HepG2 (cell line): ENCODE measurements around the gene MRPS10. TPM values are rescaled to one million over a fixed set of nuclear protein-coding genes. Genes with fewer than 3 reads are reported as not detected.

ENCODE experiments used
- ATF2 ChIP-seq: sonication (generic); formaldehyde crosslinking; IDR thresholded peaks from 2 replicates; pipeline ENCODE4 v1.4.0; 2020; ENCODE audit warnings: missing genetic modification reagents
- CBX5 ChIP-seq: sonication (generic); formaldehyde crosslinking; IDR thresholded peaks from 2 replicates; pipeline ENCODE4 v1.4.0; 2020; ENCODE audit warnings: missing genetic modification reagents, borderline replicate concordance
- CC2D1A ChIP-seq: sonication (generic); formaldehyde crosslinking; IDR thresholded peaks from 2 replicates; pipeline ENCODE4 v1.8.1; 2023; ENCODE audit warnings: mild to moderate bottlenecking, missing genetic modification reagents
- ERF ChIP-seq: IDR thresholded peaks from 2 replicates; pipeline ENCODE4 v1.6.1; 2018; ENCODE audit warnings: missing biosample characterization, missing genetic modification reagents
- FOXC1 ChIP-seq: sonication (generic); formaldehyde crosslinking; IDR thresholded peaks from 2 replicates; pipeline ENCODE4 v1.8.0; 2022; ENCODE audit warnings: mild to moderate bottlenecking, missing genetic modification reagents, borderline replicate concordance
- FOXO1 ChIP-seq: sonication (generic); formaldehyde crosslinking; IDR thresholded peaks from 2 replicates; pipeline ENCODE4 v1.4.0; 2020; ENCODE audit warnings: missing genetic modification reagents
- KLF16 ChIP-seq, 2 experiments: sonication (generic) in 1 of 2; formaldehyde crosslinking in 1 of 2; IDR thresholded peaks; 2 replicates each; pipeline versions ENCODE4 v1.6.1 to v1.8.0; 2016 to 2023; ENCODE audit warnings: missing genetic modification reagents in 2 of 2, missing compliant biosample characterization in 1 of 2
- NFE2L1 ChIP-seq: sonication (generic); formaldehyde crosslinking; IDR thresholded peaks from 2 replicates; pipeline ENCODE4 v1.4.0; 2020; ENCODE audit warnings: missing genetic modification reagents, mild to moderate bottlenecking, borderline replicate concordance
- RXRB ChIP-seq: IDR thresholded peaks from 2 replicates; pipeline ENCODE4 v1.6.1; 2016; ENCODE audit warnings: borderline replicate concordance, missing genetic modification reagents, missing compliant biosample characterization
- TCF12 ChIP-seq, 2 experiments: fragments of 450-650 bp in 1 of 2; sonication (generic) in 1 of 2; formaldehyde crosslinking in 1 of 2; IDR thresholded peaks; 2 replicates each; pipeline versions ENCODE4 v1.6.1 to v1.8.0; 2017 to 2022; ENCODE audit warnings: antibody characterized with exemption in 1 of 2, mild to moderate bottlenecking in 1 of 2, missing genetic modification reagents in 1 of 2, moderate library complexity in 1 of 2
- TEAD3 ChIP-seq: optimal IDR thresholded peaks from 2 replicates; pipeline ENCODE3; 2016; ENCODE audit warnings: borderline replicate concordance
- YEATS2 ChIP-seq: sonication (generic); formaldehyde crosslinking; IDR thresholded peaks from 2 replicates; pipeline ENCODE4 v1.4.0; 2020; ENCODE audit warnings: missing genetic modification reagents, borderline replicate concordance
- ZBTB34 ChIP-seq: sonication (generic); formaldehyde crosslinking; IDR thresholded peaks from 2 replicates; pipeline ENCODE4 v1.8.0; 2022; ENCODE audit warnings: mild to moderate bottlenecking, missing genetic modification reagents
- ZBTB7B ChIP-seq: sonication (generic); formaldehyde crosslinking; IDR thresholded peaks from 2 replicates; pipeline ENCODE4 v1.4.0; 2020; ENCODE audit warnings: missing genetic modification reagents
- ZFP36L1 ChIP-seq: sonication (generic); formaldehyde crosslinking; IDR thresholded peaks from 2 replicates; pipeline ENCODE4 v1.8.0; 2022; ENCODE audit warnings: mild to moderate bottlenecking, missing genetic modification reagents, moderate library complexity
- ZNF296 ChIP-seq: sonication (generic); formaldehyde crosslinking; conservative IDR thresholded peaks from 2 replicates; pipeline ENCODE4 v1.5.0; 2020; ENCODE audit warnings: mild to moderate bottlenecking, missing genetic modification reagents
- ZNF317 ChIP-seq: sonication (generic); formaldehyde crosslinking; IDR thresholded peaks from 2 replicates; pipeline ENCODE4 v1.5.0; 2020; ENCODE audit warnings: mild to moderate bottlenecking, missing genetic modification reagents
- ZNF333 ChIP-seq: sonication (generic); formaldehyde crosslinking; IDR thresholded peaks from 2 replicates; pipeline ENCODE4 v1.4.0; 2020; ENCODE audit warnings: mild to moderate bottlenecking, missing genetic modification reagents, borderline replicate concordance
- ZNF501 ChIP-seq: sonication (generic); formaldehyde crosslinking; IDR thresholded peaks from 2 replicates; pipeline ENCODE4 v1.5.1; 2020; ENCODE audit warnings: mild to moderate bottlenecking, moderate library complexity, missing genetic modification reagents
- ZNF543 ChIP-seq: sonication (generic); formaldehyde crosslinking; IDR thresholded peaks from 2 replicates; pipeline ENCODE4 v1.4.0; 2020; ENCODE audit warnings: mild to moderate bottlenecking, missing genetic modification reagents
- ZNF687 ChIP-seq: sonication (generic); formaldehyde crosslinking; IDR thresholded peaks from 2 replicates; pipeline ENCODE4 v1.5.1; 2020; ENCODE audit warnings: mild to moderate bottlenecking, missing genetic modification reagents, moderate library complexity
- ZNF747 ChIP-seq: sonication (generic); formaldehyde crosslinking; IDR thresholded peaks from 2 replicates; pipeline ENCODE4 v1.8.1; 2023; ENCODE audit warnings: missing genetic modification reagents, mild to moderate bottlenecking, borderline replicate concordance
- ZNF75D ChIP-seq: sonication (generic); formaldehyde crosslinking; IDR thresholded peaks from 2 replicates; pipeline ENCODE4 v1.8.1; 2023; ENCODE audit warnings: missing genetic modification reagents, mild to moderate bottlenecking, borderline replicate concordance
- polyA plus RNA-seq, 8 experiments: library from polyadenylated mRNA; depleted of rRNA in 3 of 8; stranded (reverse) in 7 of 8; unstranded in 1 of 8; fragments of >200 nt; fragmentation: Illumina TruSeq in 4 of 8; extraction: Trizol in 4 of 8; gene quantifications; 2 replicates each; pipeline versions ENCODE4 v1.2.1 to v1.2.3, GENCODE V29; 2011 to 2016; ENCODE audit warnings: low read depth in 4 of 8, missing spikeins in 1 of 8, mixed read lengths in 1 of 8; ENCODE audit not compliant: insufficient read depth in 1 of 8
- total RNA-seq, 5 experiments: library from RNA; depleted of rRNA; stranded (reverse); fragments of >200 nt; fragmentation: Illumina TruSeq; extraction: Trizol; gene quantifications; 2 replicates each; pipeline ENCODE4 v1.2.3, GENCODE V29; 2016; ENCODE audit warnings: low read depth in 1 of 5

MRPS10 gene
- total and polyA plus RNA-seq, 2 of the 13 experiments (the other 11 are each of a cell fraction or from before 2014, with no cell fraction given): 31.7 to 54.6 TPM

- no peak for TF ChIP-seq ZNF543
- TF ChIP-seq CBX5 (CRISPR knock-in tag): no peak; the same call in 1 of the 2 replicates
- 0 out of 2 replicates have a peak, but pooled peaks have one; percentile 58 for TF ChIP-seq ZNF317
- TF ChIP-seq ZNF75D (CRISPR knock-in tag): no peak
- TF ChIP-seq TCF12 (IDR thresholded peaks at IDR 0.05): no peak
- TF ChIP-seq TCF12 (CRISPR knock-in tag; IDR thresholded peaks at IDR 0.05): no peak
- TF ChIP-seq ZNF501: peak; percentile 86
- no peak for TF ChIP-seq FOXO1
- TF ChIP-seq FOXC1 (CRISPR knock-in tag): no peak
- no peak for TF ChIP-seq CC2D1A
- TF ChIP-seq KLF16 (CRISPR knock-in tag; IDR thresholded peaks at IDR 0.05): 0 out of 4 replicates have a peak, but pooled peaks of 1 of the 2 experiments have one; percentile 38
- TF ChIP-seq YEATS2 (CRISPR knock-in tag): peak; percentile 58; the same call in 1 of the 2 replicates
- TF ChIP-seq ERF (CRISPR knock-in tag): peak; percentile 56; the same call in 1 of the 2 replicates
- TF ChIP-seq ZNF333: peak; percentile 74; the same call in 1 of the 2 replicates
- TF ChIP-seq ZNF296: 0 out of 2 replicates have a peak, but pooled peaks have one; percentile 29
- TF ChIP-seq ATF2: 0 out of 2 replicates have a peak, but pooled peaks have one; percentile 22
- TF ChIP-seq RXRB (CRISPR knock-in tag): peak; percentile 39; the same call in 1 of the 2 replicates
- TF ChIP-seq ZNF747 (CRISPR knock-in tag): no peak
- no peak for TF ChIP-seq ZBTB34 (CRISPR knock-in tag)
- TF ChIP-seq TEAD3 (CRISPR knock-in tag): peak; percentile 58
- peak; percentile 24; the same call in 1 of the 2 replicates for TF ChIP-seq ZBTB7B
- TF ChIP-seq ZFP36L1 (CRISPR knock-in tag): peak; percentile 34; the same call in 1 of the 2 replicates
- TF ChIP-seq ZNF687 (CRISPR knock-in tag): peak; percentile 51
- no peak for TF ChIP-seq NFE2L1
These were observed 51.1 kb downstream of the MRPS10 start (continued) for GRCh38 chr6:42166444-42167141.
